Esophagus (tissue), 2 donors: ENCODE results near the gene NCKAP5L. TPM values are rescaled to one million over a fixed set of nuclear protein-coding genes. Genes with fewer than 3 reads are reported as not detected.
A peak's percentile ranks its signal among the peaks of the same experiment; 100 is the strongest.

ENCODE experiments used
- H3K27ac ChIP-seq, 2 donors: one replicate each; pipeline ENCODE4 v1.5.1; 2013; ENCODE audit warnings: low read depth in 2 of 2, mild to moderate bottlenecking in 2 of 2, inconsistent platforms in 1 of 2, low read length in 1 of 2, moderate library complexity in 1 of 2
- H3K27me3 ChIP-seq, 2 donors: one replicate each; pipeline ENCODE4 v1.6.1; 2013; ENCODE audit warnings: low read length in 2 of 2, control low read depth in 1 of 2, mild to moderate bottlenecking in 1 of 2; ENCODE audit not compliant: insufficient read depth in 2 of 2, control insufficient read depth in 1 of 2
- H3K36me3 ChIP-seq, 2 donors: one replicate each; pipeline ENCODE4 v1.6.1; 2013; ENCODE audit warnings: low read length in 1 of 2; ENCODE audit not compliant: control insufficient read depth in 2 of 2, insufficient read depth in 2 of 2
- H3K4me1 ChIP-seq, 2 donors: one replicate each; pipeline ENCODE4 v1.6.1; 2013; ENCODE audit warnings: low read length in 1 of 2; ENCODE audit not compliant: control insufficient read depth in 2 of 2, insufficient read depth in 2 of 2
- H3K4me3 ChIP-seq, 2 donors: one replicate each; pipeline ENCODE4 v1.5.1; 2013; ENCODE audit warnings: low read length in 2 of 2, mild to moderate bottlenecking in 2 of 2, low read depth in 1 of 2, moderate library complexity in 1 of 2
- H3K9me3 ChIP-seq, 2 donors: one replicate each; pipeline ENCODE4 v1.6.1; 2013; ENCODE audit warnings: mild to moderate bottlenecking in 2 of 2, low read depth in 1 of 2, low read length in 1 of 2, moderate library complexity in 1 of 2; ENCODE audit not compliant: control insufficient read depth in 2 of 2, insufficient read depth in 1 of 2
- WGBS, 2 donors: extraction: QIAGEN DNeasy Blood & Tissue Kit; methylation state at CpG; one replicate each; pipeline ENCODE4 v1.1.7; 2013; 5-methylcytosine and 5-hydroxymethylcytosine counted together
- polyA plus RNA-seq, 2 donors: library from polyadenylated mRNA; stranded (reverse); fragments of 200-250 nt; gene quantifications; one replicate each; pipeline ENCODE4 v1.2.3, GENCODE V29; 2013
- donor health status: healthy with polysubstance abuse.
- donor health status: Bipolar disorder and iron deficiency.

Gene NCKAP5L
- polyA plus RNA-seq, 2 donors: 3.1 to 8.4 TPM

GRCh38 chr12:49811961-49812401 lies 16.2 kb downstream of the NCKAP5L start:
- peaks cover 0 to 5% of the 10 kb centered on the region in 2 donors for H3K4me1 ChIP-seq
- no peak overlapping the region for H3K4me3 ChIP-seq
- H3K27ac ChIP-seq: no peak overlapping the region
- no peaks in the 10 kb centered on the region for H3K9me3 ChIP-seq
- no peaks in the 10 kb centered on the region for H3K36me3 ChIP-seq
- H3K27me3 ChIP-seq: no peaks in the 10 kb centered on the region
- 82 to 86% methylated on average over 4 of the region's 4 CpGs for WGBS, 2 donors

- Histone ChIP-seq H3K36me3 (no peaks in the 10 kb centered on the region), H3K4me1 (peaks cover 0 to 5% of the 10 kb centered on the region in 2 donors), H3K27ac (no peak overlapping the region), H3K9me3 (no peaks in the 10 kb centered on the region), H3K27me3 (no peaks in the 10 kb centered on the region), H3K4me3 (no peak overlapping the region)
- 81 to 84% methylated on average over 5 of the region's 5 CpGs for WGBS, 2 donors
These were observed 17.1 kb downstream of the NCKAP5L start for GRCh38 chr12:49811136-49811535.

GRCh38 chr12:49809906-49810389 lies 18.3 kb downstream of the NCKAP5L start:
- Histone ChIP-seq H3K4me3 (no peak overlapping the region), H3K4me1 (peaks cover 2 to 5% of the 10 kb centered on the region in 2 donors), H3K9me3 (no peaks in the 10 kb centered on the region), H3K36me3 (peaks cover 0 to under 1% of the 10 kb centered on the region in 2 donors), H3K27me3 (no peaks in the 10 kb centered on the region), H3K27ac (peak overlapping the region; percentile 26 to 45)
- 54 to 64% methylated on average over 8 to 9 of the region's 9 CpGs for WGBS, 2 donors

- Histone ChIP-seq H3K27ac (peak overlapping the region; percentile 19 to 68), H3K36me3 (peaks cover 0 to 6% of the 10 kb centered on the region in 2 donors), H3K4me1 (peaks cover 2 to 5% of the 10 kb centered on the region in 2 donors), H3K4me3 (no peak overlapping the region), H3K9me3 (no peaks in the 10 kb centered on the region), H3K27me3 (no peaks in the 10 kb centered on the region)
- 71 to 74% methylated on average over 4 of the region's 4 CpGs for WGBS, 2 donors
These were observed 18.8 kb downstream of the NCKAP5L start for GRCh38 chr12:49809381-49809905.

GRCh38 chr12:49808686-49809380 lies 19.4 kb downstream of the NCKAP5L start:
- no peak overlapping the region for H3K4me3 ChIP-seq
- peaks cover 0 to 6% of the 10 kb centered on the region in 2 donors for H3K36me3 ChIP-seq
- H3K27me3 ChIP-seq: no peaks in the 10 kb centered on the region
- peak overlapping the region; percentile 19 to 68 for H3K27ac ChIP-seq
- WGBS, 2 donors: 59 to 65% methylated on average over 14 of the region's 14 CpGs
- H3K4me1 ChIP-seq: peaks cover 2 to 5% of the 10 kb centered on the region in 2 donors
- H3K9me3 ChIP-seq: no peaks in the 10 kb centered on the region

- 86 to 90% methylated on average over 12 of the region's 12 CpGs for WGBS, 2 donors
- no peak overlapping the region for H3K27ac ChIP-seq
These were observed 20.1 kb downstream of the NCKAP5L start for GRCh38 chr12:49807991-49808580.

GRCh38 chr12:49806877-49807276 lies 21.3 kb downstream of the NCKAP5L start:
- Histone ChIP-seq H3K4me3 (no peak overlapping the region), H3K9me3 (no peaks in the 10 kb centered on the region), H3K27ac (no peak overlapping the region), H3K27me3 (no peaks in the 10 kb centered on the region), H3K4me1 (peaks cover 2 to 5% of the 10 kb centered on the region in 2 donors), H3K36me3 (peaks cover 0 to 16% of the 10 kb centered on the region in 2 donors)
- 90 to 91% methylated on average over 7 of the region's 7 CpGs for WGBS, 2 donors

More at GRCh38 chr12:49807991-49808580, 20.1 kb downstream of the NCKAP5L start:
- Histone ChIP-seq H3K4me1 (peaks cover 2 to 5% of the 10 kb centered on the region in 2 donors), H3K9me3 (no peaks in the 10 kb centered on the region), H3K27me3 (no peaks in the 10 kb centered on the region), H3K4me3 (no peak overlapping the region), H3K36me3 (peaks cover 0 to 10% of the 10 kb centered on the region in 2 donors)

GRCh38 chr12:49806321-49806813 lies 21.8 kb downstream of the NCKAP5L start:
- H3K36me3 ChIP-seq: peaks cover 0 to 18% of the 10 kb centered on the region in 2 donors
- H3K9me3 ChIP-seq: no peaks in the 10 kb centered on the region
- WGBS, 2 donors: 80 to 89% methylated on average over 7 of the region's 7 CpGs
- no peak overlapping the region for H3K4me3 ChIP-seq
- H3K4me1 ChIP-seq: peaks cover 2 to 5% of the 10 kb centered on the region in 2 donors
- no peak overlapping the region for H3K27ac ChIP-seq
- H3K27me3 ChIP-seq: no peaks in the 10 kb centered on the region

- H3K9me3 ChIP-seq: no peaks in the 10 kb centered on the region
- WGBS, 2 donors: 89% methylated on average over 5 of the region's 5 CpGs
- H3K4me3 ChIP-seq: no peak overlapping the region
- peaks cover 0 to 18% of the 10 kb centered on the region in 2 donors for H3K36me3 ChIP-seq
- H3K27me3 ChIP-seq: no peaks in the 10 kb centered on the region
- peaks cover 2 to 5% of the 10 kb centered on the region in 2 donors for H3K4me1 ChIP-seq
- no peak overlapping the region for H3K27ac ChIP-seq
These were observed 22.8 kb downstream of the NCKAP5L start for GRCh38 chr12:49805409-49805808.
